Heart left ventricle (tissue), 16 donors: ENCODE results near the gene KCNJ6. TPM values are rescaled to one million over a fixed set of nuclear protein-coding genes. Genes with fewer than 3 reads are reported as not detected.

Experiments used
- ATAC-seq, 4 donors: fragments of 200-7000 bp; cut with Tn5 transposase; one replicate each; pipeline ENCODE4 v1.9.1; 2020 to 2022; ENCODE audit warnings: moderate library complexity in 4 of 4, mild to moderate bottlenecking in 3 of 4, moderate number of reproducible peaks in 1 of 4
- DNase-seq, 5 donors: peaks; one replicate each; pipeline ENCODE4 v3.0.0-alpha.2; 2020
- H3K27ac ChIP-seq, 12 donors: fragments of 200-600 bp; sonication (generic) in 4 of 12; one replicate each; pipeline versions ENCODE4 v1.5.0 to v1.8.0; 2016 to 2022; ENCODE audit warnings: mild to moderate bottlenecking in 2 of 12
- H3K27me3 ChIP-seq, 9 donors: fragments of 200-600 bp; sonication (generic) in 2 of 9; one replicate each; pipeline versions ENCODE4 v1.5.1 to v1.8.0; 2016 to 2022; ENCODE audit warnings: mild to moderate bottlenecking in 3 of 9
- H3K36me3 ChIP-seq, 9 donors: fragments of 200-600 bp; sonication (generic) in 2 of 9; one replicate each; pipeline versions ENCODE4 v1.5.0 to v1.8.0; 2018 to 2022; ENCODE audit warnings: mild to moderate bottlenecking in 2 of 9
- H3K4me1 ChIP-seq, 12 donors: fragments of 200-600 bp; sonication (generic) in 4 of 12; one replicate each; pipeline versions ENCODE4 v1.5.0 to v1.8.0; 2016 to 2022; ENCODE audit warnings: mild to moderate bottlenecking in 3 of 12
- H3K4me3 ChIP-seq, 12 donors: fragments of 200-600 bp; sonication (generic) in 4 of 12; one replicate each; pipeline versions ENCODE4 v1.5.0 to v1.8.0; 2017 to 2022; ENCODE audit warnings: mild to moderate bottlenecking in 9 of 12, moderate library complexity in 4 of 12
- H3K9me3 ChIP-seq, 12 donors: fragments of 200-600 bp; sonication (generic) in 4 of 12; one replicate each; pipeline versions ENCODE4 v1.5.0 to v1.8.0; 2016 to 2022; ENCODE audit warnings: mild to moderate bottlenecking in 1 of 12
- CTCF ChIP-seq, 12 donors: fragments of 200-600 bp; sonication (generic) in 4 of 12; IDR thresholded peaks; one replicate each; pipeline versions ENCODE4 v1.5.0 to v1.8.0; 2018 to 2022; ENCODE audit warnings: antibody characterized with exemption in 12 of 12, mild to moderate bottlenecking in 5 of 12
- POLR2A ChIP-seq, 2 donors: fragments of 450-650 bp; IDR thresholded peaks; one replicate each; pipeline ENCODE4 v1.6.1; 2017; ENCODE audit warnings: antibody characterized with exemption in 2 of 2, mild to moderate bottlenecking in 2 of 2, moderate library complexity in 2 of 2
- WGBS, 4 donors: extraction: QIAGEN DNeasy Blood & Tissue Kit in 2 of 4; methylation state at CpG; one replicate each; pipeline versions ENCODE4 v1.1.5 to v1.1.7; 2013 to 2018; 5-methylcytosine and 5-hydroxymethylcytosine counted together
- intact Hi-C, 10 donors: fragments of 100-400 bp; cut with DNase I; formaldehyde crosslinking; loops; one replicate each; pipeline versions ENCODE4 v1.11.1 to v1.14.2; 2022
- polyA plus RNA-seq, 2 donors: library from polyadenylated mRNA; stranded (reverse); fragments of 200-250 nt; gene quantifications; one replicate each; pipeline ENCODE4 v1.2.3, GENCODE V29; 2013
- total RNA-seq, 9 donors: library from RNA; depleted of rRNA in 2 of 9; stranded (reverse); fragments of >200 nt in 2 of 9; fragmentation: NEBNext Ultra II Directional in 3 of 9; extraction: Animal tissue kit (Norgen Biotek cat#: 25700) in 3 of 9; gene quantifications; one replicate each; pipeline versions ENCODE4 v1.1.0 to v1.2.4, GENCODE V29; 2016 to 2023
- donor health status: ischemic (EF 13 %, LVEDD 7.1; RV severe dilation, severe dysfunction).
- donor health status: healthy with polysubstance abuse.
- donor health status: DM: no; HTN: yes; CAD: no.
- donor health status: DM: no; HTN: no; CAD: no.
- donor health status: ischemic (EF 25% LVEDD 6.9; RV normal size, moderate dysfunction).
- donor health status: ischemic (EF 25% LVEDD 5.7; RV mildly dilated, moderate dysfunction).
- donor health status: healthy.
- donor health status: DM: yes; HTN: yes; CAD: no.
- donor health status: ischemic (EF 35%, LVEDD 5.7; RV mildly dilated, moderate dysfunction).
- donor health status: nonischemic (EF 11% LVEDD 7.7; RV severe dilation, severe dysfunction).
- donor health status: DM: yes; HTN: yes; CAD: no.
- donor health status: PGD.
- donor health status: ischemic (EF 29% LVEDD 5.4; RV normal size, mild dysfunction).
- donor health status: nonischemic (EF 23%, LVEDD 6.1; RV moderate dilation, normal function).

Gene KCNJ6
- total and polyA plus RNA-seq, 11 donors, result not detected

GRCh38 chr21:37939251-37939650 lies 23.0 kb upstream of the KCNJ6 start:
- WGBS, 4 donors, result 78 to 85% (median 79%) methylated on average over 4 of the region's 4 CpGs
- intact Hi-C loops, result no loop called here
- Histone ChIP-seq H3K36me3 (no peaks in the 10 kb centered on the region), H3K27me3 (no peaks in the 10 kb centered on the region), H3K9me3 (peaks cover 0 to 11% (median 0%) of the 10 kb centered on the region in 12 donors), H3K4me3 (no peak overlapping the region), H3K4me1 (peaks cover 0 to 6% (median 0%) of the 10 kb centered on the region in 12 donors), H3K27ac (no peak overlapping the region)
- no peak for DNase-seq
- ATAC-seq, result no peak
- TF ChIP-seq CTCF (IDR thresholded peaks at IDR 0.05), result no peak
- TF ChIP-seq POLR2A (IDR thresholded peaks at IDR 0.05), result no peak

- intact Hi-C loops, result no loop called here
- TF ChIP-seq POLR2A (IDR thresholded peaks at IDR 0.05) (no peak), CTCF (IDR thresholded peaks at IDR 0.05) (no peak)
- DNase-seq (no peak), ATAC-seq (no peak)
- H3K4me3 ChIP-seq, result no peak overlapping the region
- peaks cover 0 to 6% (median 0%) of the 10 kb centered on the region in 12 donors for H3K4me1 ChIP-seq
- no peak overlapping the region for H3K27ac ChIP-seq
- no peaks in the 10 kb centered on the region for H3K36me3 ChIP-seq
- no peaks in the 10 kb centered on the region for H3K27me3 ChIP-seq
- peaks cover 0 to 27% (median 8%) of the 10 kb centered on the region in 12 donors for H3K9me3 ChIP-seq
- 72 to 84% (median 80%) methylated on average over 9 of the region's 9 CpGs for WGBS, 4 donors
Measured at GRCh38 chr21:37937668-37938067, 21.4 kb upstream of the KCNJ6 start.

GRCh38 chr21:37936010-37936785 lies 19.9 kb upstream of the KCNJ6 start:
- Histone ChIP-seq H3K4me3 (no peak overlapping the region), H3K36me3 (no peaks in the 10 kb centered on the region), H3K9me3 (peaks cover 0 to 40% (median 10%) of the 10 kb centered on the region in 12 donors), H3K27me3 (no peaks in the 10 kb centered on the region), H3K27ac (no peak overlapping the region), H3K4me1 (peaks cover 0 to 6% (median 0%) of the 10 kb centered on the region in 12 donors)
- no peak for DNase-seq
- TF ChIP-seq POLR2A (IDR thresholded peaks at IDR 0.05) (no peak), CTCF (IDR thresholded peaks at IDR 0.05) (no peak)
- 86 to 93% (median 91%) methylated on average over 4 of the region's 4 CpGs for WGBS, 4 donors
- no peak for ATAC-seq
- intact Hi-C loops, result no loop called here

- ATAC-seq, result no peak
- no peaks in the 10 kb centered on the region for H3K36me3 ChIP-seq
- 85 to 92% (median 90%) methylated on average over 2 of the region's 2 CpGs for WGBS, 4 donors
- H3K4me1 ChIP-seq, result no peaks in the 10 kb centered on the region
- no peak for DNase-seq
- no peak overlapping the region for H3K27ac ChIP-seq
- peaks cover 0 to 6% (median 0%) of the 10 kb centered on the region in 9 donors for H3K27me3 ChIP-seq
- no peak overlapping the region for H3K4me3 ChIP-seq
- intact Hi-C loops, result no loop called here
- TF ChIP-seq POLR2A (IDR thresholded peaks at IDR 0.05), result no peak
- no peak for TF ChIP-seq CTCF (IDR thresholded peaks at IDR 0.05)
- H3K9me3 ChIP-seq, result peaks cover 0 to 34% (median 9%) of the 10 kb centered on the region in 12 donors
Measured at GRCh38 chr21:37932936-37933335, 16.7 kb upstream of the KCNJ6 start.
